Suppressor macrophage treated with lipopolysaccharide for 4 hours (primary cell): ENCODE measurements around the gene SMYD3.
"Not testable (repeated sequence)": the region's sequence is repeated elsewhere in the genome, so short reads cannot be mapped to it uniquely, and the experiment has no call there.

Experiments
- DNase-seq: peaks from one replicate; pipeline ENCODE4 v3.0.0-alpha.2; 2020

SMYD3 gene

GRCh38 chr1:246343937-246344336, 163.1 kb downstream of the SMYD3 start:
- no peak for DNase-seq

DNA sequence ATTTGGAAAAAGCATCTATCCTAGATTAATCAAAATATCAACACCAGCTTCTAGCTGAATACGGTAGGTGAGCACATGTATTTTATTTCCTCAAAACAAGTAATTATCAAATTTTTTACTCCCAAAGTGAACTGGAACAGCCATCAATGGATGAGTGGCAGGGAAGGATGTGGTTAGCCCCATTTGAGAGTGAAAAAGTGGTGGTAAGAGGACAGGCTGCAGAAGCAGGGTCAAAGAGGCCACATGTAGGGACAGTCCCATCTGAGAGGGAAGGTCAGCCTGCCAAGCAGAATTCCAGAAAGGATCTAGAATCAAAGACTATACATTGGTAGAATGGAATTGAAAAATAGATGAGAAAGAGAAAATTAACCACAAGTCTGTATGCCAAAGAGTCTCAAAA, 163.8 kb downstream of the SMYD3 start:
- DNase-seq = no peak

DNA sequence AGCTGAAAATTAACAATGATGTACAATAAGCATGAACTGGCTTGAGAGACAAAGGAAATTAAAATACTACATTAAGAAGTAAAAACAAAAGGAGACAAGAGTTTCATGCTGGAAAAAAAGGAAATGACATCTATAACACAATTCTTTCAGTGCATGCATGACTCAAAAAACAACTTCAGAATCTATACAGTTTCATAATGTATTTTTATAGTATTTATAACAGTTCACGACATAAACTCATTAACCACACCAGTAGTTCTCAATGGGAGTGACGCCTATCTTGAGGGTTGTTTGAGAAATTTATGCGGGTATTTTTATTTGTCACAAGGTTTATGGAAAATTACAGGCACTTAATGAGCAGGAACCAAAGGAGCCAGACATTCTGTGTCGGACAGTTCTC, 168.5 kb downstream of the SMYD3 start:
- peak; percentile 10 for DNase-seq

DNA sequence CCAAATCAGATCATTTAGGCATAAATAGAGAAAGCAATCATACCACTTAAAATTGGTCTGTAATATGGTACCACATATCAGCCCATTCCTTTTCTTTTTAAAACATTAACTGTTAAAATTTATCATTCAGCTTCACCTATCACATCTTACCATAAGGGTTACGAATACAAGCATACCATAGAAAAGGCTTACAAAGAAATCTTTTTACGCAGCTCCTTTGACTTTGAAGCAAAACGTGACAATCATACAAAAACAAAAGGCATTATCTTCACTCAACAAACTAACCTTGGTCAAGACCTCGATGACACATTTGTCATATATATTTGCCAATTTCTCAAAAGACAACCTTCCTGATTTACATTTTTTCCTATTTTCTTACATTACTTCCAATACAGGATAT, 169.0 kb downstream of the SMYD3 start:
- no peak for DNase-seq

DNA sequence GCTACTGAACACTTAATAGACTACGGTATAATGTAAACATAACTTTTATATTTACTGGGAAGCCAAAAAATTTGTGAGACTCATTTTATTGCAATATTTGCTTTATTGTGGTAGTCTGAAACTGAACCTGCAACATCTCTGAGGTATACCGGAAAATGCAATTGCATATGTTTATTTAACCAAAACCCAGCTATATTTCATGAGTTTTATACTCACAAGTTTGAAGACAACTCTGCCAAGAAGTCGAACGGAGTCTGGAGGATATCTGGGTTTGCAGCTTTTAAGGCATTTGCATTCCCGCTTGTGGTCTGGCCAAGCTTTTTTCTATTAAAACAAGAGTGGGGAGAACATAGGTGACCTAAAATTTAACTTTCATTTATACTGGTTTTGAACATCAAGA, 171.9 kb downstream of the SMYD3 start:
- no peak for DNase-seq

DNA sequence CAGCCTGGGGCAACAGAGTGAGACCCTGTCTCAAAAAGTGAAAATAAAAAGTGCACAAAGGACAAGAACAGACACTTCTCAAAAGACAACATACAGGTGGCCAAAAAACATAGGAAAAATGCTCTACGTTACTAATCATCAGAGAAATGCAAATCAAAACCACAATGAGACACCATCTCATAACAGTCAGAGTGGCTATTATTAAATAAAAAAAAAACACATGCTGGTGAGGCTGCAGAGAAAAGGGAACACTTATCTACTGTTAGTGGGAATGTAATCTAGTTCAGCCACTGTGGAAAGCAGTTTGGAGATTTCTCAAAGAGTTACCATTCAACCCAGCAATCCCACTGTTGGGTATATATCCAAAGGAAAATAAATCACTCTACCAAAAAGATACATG, 173.2 kb downstream of the SMYD3 start:
- DNase-seq = no peak

- no peak for DNase-seq
Measured at GRCh38 chr1:246332078-246332477, 175.0 kb downstream of the SMYD3 start.

GRCh38 chr1:246329900-246330299, 177.2 kb downstream of the SMYD3 start:
- DNase-seq = no peak

GRCh38 chr1:246329292-246329691, 177.8 kb downstream of the SMYD3 start:
- DNase-seq = not testable (repeated sequence)

DNA sequence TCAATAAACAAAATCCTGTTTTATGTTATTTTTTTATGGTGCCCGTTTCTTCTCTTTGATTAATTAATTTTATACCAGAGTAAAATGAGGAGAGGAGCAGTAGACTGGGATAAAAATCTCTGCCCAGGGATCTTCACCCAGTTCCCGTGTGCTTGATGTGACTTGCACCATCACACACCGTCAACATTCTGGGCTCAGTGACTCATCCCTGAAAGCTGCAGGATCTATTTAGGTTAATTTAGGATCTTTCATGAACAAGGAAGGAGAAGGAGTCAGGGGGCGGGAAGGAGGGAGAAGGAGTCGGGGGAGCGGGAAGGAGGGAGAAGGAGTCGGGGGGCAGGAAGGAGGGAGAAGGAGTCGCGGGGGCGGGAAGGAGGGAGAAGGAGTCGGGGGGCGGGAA, 182.4 kb downstream of the SMYD3 start:
- no peak for DNase-seq

DNA sequence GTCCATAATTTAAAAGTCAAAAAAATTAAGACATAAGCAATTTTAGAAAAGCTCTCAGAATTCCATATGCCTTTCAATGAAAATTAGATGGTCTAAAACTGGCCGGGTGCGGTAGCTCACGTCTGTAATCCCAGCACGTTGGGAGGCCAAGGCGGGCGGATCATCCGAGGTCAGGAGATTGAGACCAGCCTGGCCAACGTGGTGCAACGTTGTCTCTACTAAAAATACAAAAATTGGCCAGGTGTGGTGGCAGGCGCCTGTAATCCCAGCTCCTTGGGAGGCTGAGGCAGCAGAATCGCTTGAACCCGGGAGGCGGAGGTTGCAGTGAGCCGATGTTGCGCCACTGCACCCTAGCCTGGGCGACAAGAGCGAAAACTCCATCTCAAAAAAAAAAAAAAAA, 183.0 kb downstream of the SMYD3 start:
- not testable (repeated sequence) for DNase-seq

DNA sequence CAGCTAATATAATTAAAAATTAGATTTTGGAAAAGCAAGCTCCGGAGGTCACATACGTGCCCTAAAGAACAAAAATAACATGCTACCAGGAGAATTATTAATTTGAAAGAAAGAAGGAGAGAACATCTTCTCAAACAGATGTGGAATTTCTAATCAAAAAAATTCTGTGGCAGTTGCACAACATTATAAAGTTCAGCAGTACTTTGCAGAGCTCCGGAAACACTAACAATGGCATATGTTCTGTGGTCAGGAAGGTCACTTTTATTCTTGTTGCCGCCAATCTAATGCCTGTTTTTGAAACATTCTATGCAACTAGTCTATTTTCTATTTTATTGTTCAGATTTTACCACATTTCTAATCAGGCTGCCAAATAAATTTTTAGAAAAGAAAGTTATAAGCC, 186.8 kb downstream of the SMYD3 start:
- no peak for DNase-seq

- DNase-seq = no peak
Measured at GRCh38 chr1:246319083-246319714, 187.9 kb downstream of the SMYD3 start.

- DNase-seq = no peak
Measured at GRCh38 chr1:246318622-246319021, 188.5 kb downstream of the SMYD3 start.

DNA sequence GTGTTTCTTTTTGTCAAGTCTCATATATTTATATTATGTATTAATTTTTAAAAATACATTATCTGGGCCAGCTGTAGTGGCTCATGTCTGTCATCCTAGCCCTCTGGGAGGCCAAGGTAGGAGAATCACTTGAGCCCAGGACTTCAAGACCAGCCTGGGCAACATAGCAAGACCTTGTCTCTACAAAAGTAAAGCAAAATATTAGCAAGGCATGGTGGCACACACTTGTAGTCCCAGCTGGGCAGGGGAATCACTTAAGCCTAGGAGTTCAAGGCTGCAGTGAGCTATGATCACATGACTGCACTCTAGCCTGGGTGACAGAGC, 189.1 kb downstream of the SMYD3 start:
- DNase-seq = no peak

- no peak for DNase-seq
Measured at GRCh38 chr1:246317332-246318035, 189.6 kb downstream of the SMYD3 start.

DNA sequence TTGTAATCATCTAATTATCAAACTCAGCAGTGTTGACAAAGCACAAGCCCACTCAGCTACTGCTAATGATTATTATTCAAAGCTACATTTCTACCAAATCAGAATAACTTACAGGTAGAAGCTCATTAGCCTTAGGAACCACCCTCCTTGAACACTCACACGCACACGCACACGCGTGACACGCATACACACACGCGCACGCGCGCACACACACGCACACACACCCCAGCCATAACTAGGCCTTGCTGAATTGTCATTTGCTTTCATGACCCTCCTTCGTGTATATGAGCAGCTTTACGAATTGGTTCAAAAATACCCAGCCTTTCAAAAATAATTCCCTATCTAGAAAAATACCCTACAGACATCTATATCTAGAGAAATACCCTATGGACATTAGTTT, 195.6 kb downstream of the SMYD3 start:
- no peak for DNase-seq

- DNase-seq = no peak
Measured at GRCh38 chr1:246309247-246309884, 197.7 kb downstream of the SMYD3 start.

- DNase-seq = no peak
Measured at GRCh38 chr1:246308533-246309075, 198.5 kb downstream of the SMYD3 start.

- DNase-seq = no peak
Measured at GRCh38 chr1:246306415-246307037, 200.6 kb downstream of the SMYD3 start.

GRCh38 chr1:246304484-246305259, 202.4 kb downstream of the SMYD3 start:
- DNase-seq = no peak

DNA sequence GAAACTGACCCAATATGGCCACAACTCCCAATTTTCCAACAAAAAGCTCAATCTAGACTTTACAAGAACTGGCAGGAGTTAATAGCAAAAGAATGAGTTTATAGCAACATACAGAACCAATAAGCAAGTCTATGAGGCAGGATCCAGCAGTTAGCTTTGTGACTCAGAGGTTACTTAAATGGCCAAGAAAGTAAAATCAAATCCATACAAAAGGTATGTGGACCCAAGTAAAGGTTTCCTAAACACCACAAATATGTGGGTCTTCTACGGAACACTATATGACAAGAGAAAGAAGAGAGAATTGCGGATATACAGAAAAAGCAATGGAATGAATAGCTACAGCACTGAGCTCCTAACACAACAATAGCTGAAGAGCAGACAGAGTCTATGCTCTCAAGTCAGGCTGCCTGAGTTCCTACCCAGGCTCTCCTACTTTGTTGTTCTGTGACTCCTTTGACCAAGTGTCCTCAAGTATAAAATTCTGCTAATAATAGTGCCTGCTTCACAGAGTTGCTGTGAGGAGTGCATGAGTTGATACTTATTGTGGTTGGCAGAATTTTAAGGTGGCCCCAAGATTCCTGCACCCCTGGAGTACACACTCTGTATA, 204.3 kb downstream of the SMYD3 start:
- no peak for DNase-seq

- DNase-seq = no peak
Measured at GRCh38 chr1:246302251-246302625, 204.8 kb downstream of the SMYD3 start.
